B cell (primary cell): ENCODE measurements around the gene PIN1.
"Not testable (repeated sequence)": the region's sequence is repeated elsewhere in the genome, so short reads cannot be mapped to it uniquely, and the experiment has no call there.

Source experiments
- EZH2 ChIP-seq: IDR thresholded peaks from 2 replicates; pipeline ENCODE4 v1.6.1; 2012; ENCODE audit warnings: borderline replicate concordance, low read depth, mild to moderate bottlenecking, moderate library complexity, low read length; ENCODE audit not compliant: insufficient read depth, poor library complexity, severe bottlenecking
- TF ChIP-seq, protein P1 (sequence below): fragments of 200-600 bp; IDR thresholded peaks from one replicate; pipeline ENCODE4 v1.8.0; 2022; ENCODE audit warnings: antibody characterized with exemption, mild to moderate bottlenecking

DNA sequence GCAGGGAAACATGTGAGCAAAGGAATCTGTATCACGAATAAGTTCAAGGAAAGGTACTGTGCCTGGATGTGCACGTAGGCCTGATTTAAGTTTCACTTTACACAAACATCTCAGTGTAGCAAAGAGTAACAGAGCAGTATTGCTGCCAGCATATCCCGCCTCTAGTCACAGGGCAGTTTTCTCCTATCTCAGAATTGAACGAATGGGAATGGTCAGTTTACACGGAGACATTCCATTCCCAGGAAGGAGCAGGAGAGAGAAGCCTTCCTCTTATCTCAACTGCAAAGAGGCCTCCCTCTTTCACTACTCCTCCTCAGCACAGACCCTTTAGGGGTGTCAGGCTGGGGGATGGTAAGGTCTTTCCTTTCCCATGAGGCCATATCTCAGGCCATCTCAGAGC is 45.5 kb upstream of the PIN1 start:
- TF ChIP-seq, protein P1, sequence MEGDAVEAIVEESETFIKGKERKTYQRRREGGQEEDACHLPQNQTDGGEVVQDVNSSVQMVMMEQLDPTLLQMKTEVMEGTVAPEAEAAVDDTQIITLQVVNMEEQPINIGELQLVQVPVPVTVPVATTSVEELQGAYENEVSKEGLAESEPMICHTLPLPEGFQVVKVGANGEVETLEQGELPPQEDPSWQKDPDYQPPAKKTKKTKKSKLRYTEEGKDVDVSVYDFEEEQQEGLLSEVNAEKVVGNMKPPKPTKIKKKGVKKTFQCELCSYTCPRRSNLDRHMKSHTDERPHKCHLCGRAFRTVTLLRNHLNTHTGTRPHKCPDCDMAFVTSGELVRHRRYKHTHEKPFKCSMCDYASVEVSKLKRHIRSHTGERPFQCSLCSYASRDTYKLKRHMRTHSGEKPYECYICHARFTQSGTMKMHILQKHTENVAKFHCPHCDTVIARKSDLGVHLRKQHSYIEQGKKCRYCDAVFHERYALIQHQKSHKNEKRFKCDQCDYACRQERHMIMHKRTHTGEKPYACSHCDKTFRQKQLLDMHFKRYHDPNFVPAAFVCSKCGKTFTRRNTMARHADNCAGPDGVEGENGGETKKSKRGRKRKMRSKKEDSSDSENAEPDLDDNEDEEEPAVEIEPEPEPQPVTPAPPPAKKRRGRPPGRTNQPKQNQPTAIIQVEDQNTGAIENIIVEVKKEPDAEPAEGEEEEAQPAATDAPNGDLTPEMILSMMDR, result not testable (repeated sequence)
- TF ChIP-seq EZH2, result not testable (repeated sequence)
